Omental fat pad (tissue), 4 donors: ENCODE measurements around the gene CIROP. TPM values are rescaled to one million over a fixed set of nuclear protein-coding genes. Genes with fewer than 3 reads are reported as not detected.

ENCODE experiments used
- ATAC-seq: fragments of 150-250 bp; one replicate; pipeline ENCODE4 v1.9.1; 2016; ENCODE audit warnings: mild to moderate bottlenecking, moderate library complexity; ENCODE audit not compliant: low FRiP score
- DNase-seq: peaks from one replicate; pipeline ENCODE4 v3.0.0-alpha.2; 2019; ENCODE audit warnings: low spot score
- CTCF ChIP-seq, 3 donors: fragments of 450-650 bp; IDR thresholded peaks; one replicate each; pipeline ENCODE4 v1.5.1; 2016 to 2017; ENCODE audit warnings: antibody characterized with exemption in 3 of 3, mild to moderate bottlenecking in 3 of 3, moderate library complexity in 2 of 3
- total RNA-seq, 4 donors: library from RNA; depleted of rRNA; stranded (reverse); fragments of >200 nt; gene quantifications; one replicate each; pipeline ENCODE4 v1.1.0, GENCODE V29; 2016

The CIROP gene
- total RNA-seq, 4 donors from 2014 or later, result 0.25 TPM; not detected in 3

GRCh38 chr14:23093991-23094665, 10.7 kb downstream of the CIROP start:
- ATAC-seq, result no peak
- no peak for DNase-seq
- no peak for TF ChIP-seq CTCF (IDR thresholded peaks at IDR 0.05)

GRCh38 chr14:23093526-23093925, 11.3 kb downstream of the CIROP start:
- no peak for DNase-seq
- ATAC-seq, result no peak
- no peak for TF ChIP-seq CTCF (IDR thresholded peaks at IDR 0.05)

DNA sequence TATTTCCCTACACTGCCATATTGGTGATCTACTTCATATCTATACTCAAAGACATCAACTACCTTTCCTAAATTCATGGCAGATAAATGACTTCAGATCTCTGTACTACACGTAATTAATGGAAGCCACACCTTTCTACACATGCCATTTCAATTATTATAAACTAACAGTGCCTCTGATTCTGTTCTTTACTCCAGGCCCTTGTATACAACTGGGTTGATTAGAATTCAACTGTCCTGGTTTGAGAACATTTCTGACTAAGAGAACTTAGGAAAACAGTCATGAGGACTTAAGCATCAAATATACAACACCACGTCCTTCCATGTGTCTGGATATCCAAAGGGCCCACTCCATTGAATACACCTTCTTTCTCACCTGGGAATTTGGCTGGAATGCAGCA, 11.7 kb downstream of the CIROP start:
- ATAC-seq (no peak), DNase-seq (no peak)
- TF ChIP-seq CTCF (IDR thresholded peaks at IDR 0.05), result no peak

GRCh38 chr14:23091294-23092225, 13.2 kb downstream of the CIROP start:
- TF ChIP-seq CTCF (IDR thresholded peaks at IDR 0.05), result no peak
- ATAC-seq (no peak), DNase-seq (no peak)

DNA sequence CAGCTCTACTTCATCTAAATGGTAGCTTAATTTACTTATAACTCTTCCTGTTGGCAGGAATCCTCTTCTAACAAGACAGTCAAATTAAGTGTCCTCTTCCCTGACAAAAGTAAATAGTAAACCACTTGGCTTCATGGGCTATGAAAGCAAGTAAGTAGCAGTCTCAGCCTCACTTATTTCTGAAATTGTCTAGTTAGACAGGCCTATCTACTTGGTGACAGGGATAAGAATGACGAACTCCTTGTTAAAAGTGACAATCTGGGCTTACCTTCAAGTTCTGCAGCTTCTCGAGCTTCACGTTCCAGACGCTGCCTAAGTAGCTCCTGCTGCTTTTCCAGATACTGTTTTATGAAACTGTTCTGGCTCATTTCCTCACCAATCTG, 14.5 kb downstream of the CIROP start:
- DNase-seq (no peak), ATAC-seq (no peak)
- no peak for TF ChIP-seq CTCF (IDR thresholded peaks at IDR 0.05)

- ATAC-seq (no peak), DNase-seq (no peak)
- TF ChIP-seq CTCF (IDR thresholded peaks at IDR 0.05), result no peak
These were observed 15.1 kb downstream of the CIROP start for GRCh38 chr14:23089498-23090253.
